GM19455 (cell line): ENCODE data around the gene CNTN4.
A peak's percentile ranks its signal among the peaks of the same experiment; 100 is the strongest.

ENCODE experiments used
- ATAC-seq: cut with Tn5 transposase; IDR thresholded peaks from one replicate; pipeline ENCODE4 v1.9.1; 2021; ENCODE audit not compliant: unreplicated experiment

Gene CNTN4

DNA sequence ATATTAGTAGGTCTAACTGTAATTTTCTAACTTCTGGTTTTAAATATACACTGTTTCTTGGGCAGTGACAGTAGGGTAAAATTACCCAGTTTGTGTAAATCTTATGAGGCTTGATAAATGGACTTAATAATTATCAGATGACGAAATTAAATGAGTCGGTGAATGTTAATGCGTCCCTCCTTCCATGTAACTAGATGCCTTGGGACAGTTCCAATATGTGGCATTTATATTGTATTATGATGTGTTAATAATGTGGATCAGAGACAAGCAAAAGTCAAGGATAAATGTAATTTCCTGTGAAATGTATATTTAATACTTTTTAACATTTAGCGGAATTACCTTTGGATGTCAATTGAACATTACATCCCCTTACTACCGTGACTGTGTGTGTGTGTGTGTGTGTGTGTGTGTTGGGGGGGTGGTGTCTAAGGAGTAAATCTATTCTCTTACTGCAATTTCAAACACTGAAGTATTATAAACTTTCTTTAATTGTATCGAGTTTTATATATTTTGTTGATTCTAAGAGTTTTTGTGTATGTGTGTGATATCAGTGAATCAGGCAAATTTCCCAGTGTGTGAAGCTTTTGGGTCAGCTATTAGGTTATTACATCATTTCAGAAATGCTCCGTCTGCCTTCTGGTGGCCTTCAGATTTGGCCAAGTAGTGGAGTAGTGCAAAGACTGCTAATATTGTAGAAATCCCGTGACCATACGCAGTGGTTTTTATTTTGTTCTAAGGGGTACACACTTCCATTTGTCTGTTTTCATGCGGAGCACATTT, 50.1 kb downstream of the CNTN4 start:
- no peak for ATAC-seq

DNA sequence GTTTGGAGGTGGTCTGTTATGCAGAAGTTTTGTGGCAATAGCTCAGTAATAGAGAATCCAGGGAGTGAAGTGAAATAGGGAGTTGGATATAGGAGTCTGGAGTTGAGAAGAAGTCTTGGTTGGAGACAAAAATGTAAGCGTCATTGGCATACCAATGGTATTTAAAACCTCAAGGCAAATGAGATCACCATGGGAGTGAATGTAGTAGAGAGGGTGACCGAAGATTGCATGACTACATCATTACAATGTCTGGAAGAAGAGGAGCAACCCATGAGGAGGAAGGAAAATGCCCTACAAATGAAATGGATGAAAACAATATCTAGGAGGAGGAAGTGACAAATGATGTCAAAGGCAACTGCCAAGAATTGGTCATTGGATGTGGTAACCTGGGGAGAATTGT, 54.4 kb downstream of the CNTN4 start:
- no peak for ATAC-seq

DNA sequence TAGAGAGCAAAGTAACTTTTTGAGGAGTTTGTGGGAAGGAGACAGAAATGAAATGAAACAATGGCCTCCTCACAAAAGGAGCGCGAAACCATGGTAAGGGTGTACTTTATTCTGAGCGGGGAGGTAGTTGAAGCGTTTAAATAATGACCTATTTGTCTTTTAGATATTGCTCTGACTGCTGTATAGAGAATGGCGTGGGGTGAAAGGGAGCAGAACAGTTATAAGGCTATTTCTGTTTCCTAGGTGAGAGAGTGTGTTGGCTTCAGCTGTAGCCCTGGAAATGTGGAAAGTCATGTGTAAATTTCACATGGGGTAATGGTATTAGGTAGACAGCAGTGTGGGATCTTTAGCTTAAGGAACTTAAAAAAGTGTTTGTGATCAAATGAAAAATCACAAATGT, 54.9 kb downstream of the CNTN4 start:
- no peak for ATAC-seq

DNA sequence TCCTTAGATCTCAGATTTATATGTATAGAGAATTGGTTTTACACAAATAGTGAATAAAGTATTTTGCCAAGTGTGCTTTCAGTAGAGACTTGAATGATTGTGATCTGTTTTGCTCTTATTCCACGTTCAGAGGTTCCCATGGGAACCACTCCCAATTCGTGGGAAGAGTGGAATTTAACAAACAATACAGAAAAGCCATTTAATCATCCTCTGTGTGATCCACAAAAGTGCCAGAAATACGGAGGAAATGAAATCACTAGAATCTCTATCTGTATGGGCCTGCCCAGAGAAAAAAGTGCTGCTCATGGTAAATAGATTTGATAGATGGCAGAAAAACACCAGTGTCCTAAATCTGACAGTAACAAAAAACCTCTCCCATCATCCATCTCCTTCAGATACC, 56.0 kb downstream of the CNTN4 start:
- ATAC-seq, result no peak

DNA sequence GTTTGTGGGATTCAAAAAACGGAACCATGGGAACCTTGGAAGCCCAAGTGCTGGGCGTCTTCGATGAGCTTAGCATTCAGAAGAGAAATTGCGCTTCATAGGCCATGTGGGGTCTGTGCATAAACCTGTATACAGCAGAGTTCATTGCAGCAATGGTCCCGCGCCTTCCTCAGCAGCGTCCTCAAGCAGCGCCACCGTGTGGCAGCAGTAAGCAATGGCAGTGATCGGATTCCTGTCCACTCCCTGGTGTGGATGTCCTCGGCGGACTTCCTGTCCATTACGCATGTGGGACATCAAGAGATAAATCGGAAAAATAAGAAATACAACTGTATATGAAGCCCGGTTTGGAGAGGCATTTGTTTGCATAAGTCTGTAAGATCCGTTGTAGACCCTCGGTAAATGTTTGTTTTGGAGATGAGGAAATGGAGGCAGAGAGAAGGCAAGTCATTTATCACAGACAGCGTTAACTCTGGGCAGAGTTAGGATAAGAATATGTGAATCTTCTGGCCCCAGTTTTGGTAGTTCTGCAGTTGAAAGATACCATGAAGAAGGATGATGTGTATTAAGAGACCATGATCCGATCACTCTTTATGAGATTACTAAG, 57.7 kb downstream of the CNTN4 start:
- ATAC-seq, result peak; percentile 63

DNA sequence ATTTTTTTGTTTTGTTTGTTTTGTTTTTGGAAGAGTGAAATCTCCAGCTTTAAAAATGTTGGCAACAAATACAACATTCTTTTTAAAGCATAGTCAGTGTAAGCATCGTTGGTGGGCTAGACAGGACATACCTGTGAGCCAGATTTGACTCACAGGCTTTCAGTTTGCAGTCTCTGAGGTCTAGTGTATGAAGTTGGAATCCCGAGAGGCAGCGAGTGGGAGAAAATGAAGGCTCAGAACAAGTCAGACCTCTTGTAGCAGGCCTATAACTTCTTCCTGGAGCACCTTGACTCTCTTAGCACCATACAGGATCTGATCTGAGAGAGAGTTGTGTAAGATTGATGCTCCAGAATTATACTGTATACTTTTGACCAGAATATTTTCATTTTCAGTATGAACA, 60.2 kb downstream of the CNTN4 start:
- ATAC-seq, result no peak

DNA sequence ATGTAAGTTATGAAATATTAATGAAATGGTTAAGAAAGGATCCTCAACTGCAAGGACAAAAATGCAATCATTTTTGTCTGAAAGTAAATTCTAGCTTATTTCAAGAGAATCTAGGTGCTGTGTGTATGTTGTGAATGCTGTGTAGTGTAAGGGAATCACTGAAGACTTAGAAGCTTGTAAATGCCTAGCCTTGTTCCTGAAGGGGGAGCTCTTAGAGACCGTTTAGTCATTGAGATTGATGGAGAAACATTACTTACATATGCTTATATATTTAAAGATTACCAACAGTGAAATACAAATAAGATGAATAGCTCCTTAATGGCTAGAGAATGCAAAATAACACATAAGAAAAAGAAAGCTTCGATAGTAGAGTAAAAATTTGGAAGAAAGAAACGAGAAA, 67.9 kb downstream of the CNTN4 start:
- ATAC-seq, result no peak

DNA sequence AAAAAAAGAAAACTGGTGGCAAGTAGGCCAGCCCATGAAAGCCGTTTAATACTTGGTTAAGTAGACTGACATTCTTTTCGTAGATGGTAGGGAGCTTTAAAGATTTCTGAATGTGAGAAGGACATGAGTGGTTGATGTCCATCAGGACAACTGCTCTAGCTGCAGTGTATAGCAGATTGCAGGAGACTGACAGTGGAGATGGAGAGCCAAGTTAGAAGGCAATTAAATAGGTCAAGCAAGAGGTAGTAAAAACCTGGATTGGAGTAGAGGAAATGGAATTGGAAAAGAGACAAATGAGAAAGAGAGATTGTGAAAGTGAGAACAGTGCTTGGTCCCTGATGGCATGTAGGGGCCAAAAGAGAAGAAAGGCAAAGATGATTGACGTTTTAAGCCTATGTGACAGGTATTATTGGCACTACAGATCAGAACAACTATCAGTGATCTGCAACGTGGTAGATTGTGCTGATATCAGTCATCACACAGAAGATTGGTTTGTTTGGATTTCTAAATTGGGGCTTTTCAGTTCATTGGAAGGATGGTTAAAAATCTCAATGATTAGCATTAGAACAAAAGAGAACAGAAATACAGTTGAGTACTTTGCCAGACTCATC, 74.0 kb downstream of the CNTN4 start:
- no peak for ATAC-seq

DNA sequence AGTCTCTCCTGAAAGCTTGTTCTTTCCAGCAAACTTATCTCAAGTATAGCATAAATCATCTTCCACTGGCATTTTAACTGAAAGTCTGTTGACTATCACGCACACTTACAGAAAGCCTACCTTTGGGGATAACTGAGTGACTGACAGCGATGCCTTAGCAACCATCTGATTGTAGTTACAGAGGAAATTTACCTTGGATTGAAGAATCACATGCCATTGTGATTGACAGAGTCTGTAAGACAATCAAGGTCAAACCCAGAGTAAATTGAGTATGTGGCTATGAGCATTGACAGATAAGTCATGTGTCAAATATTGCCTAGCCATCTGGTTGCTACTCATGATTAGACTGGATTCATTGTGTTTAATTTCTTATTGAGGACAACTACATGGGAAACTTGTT, 82.0 kb downstream of the CNTN4 start:
- ATAC-seq, result no peak

DNA sequence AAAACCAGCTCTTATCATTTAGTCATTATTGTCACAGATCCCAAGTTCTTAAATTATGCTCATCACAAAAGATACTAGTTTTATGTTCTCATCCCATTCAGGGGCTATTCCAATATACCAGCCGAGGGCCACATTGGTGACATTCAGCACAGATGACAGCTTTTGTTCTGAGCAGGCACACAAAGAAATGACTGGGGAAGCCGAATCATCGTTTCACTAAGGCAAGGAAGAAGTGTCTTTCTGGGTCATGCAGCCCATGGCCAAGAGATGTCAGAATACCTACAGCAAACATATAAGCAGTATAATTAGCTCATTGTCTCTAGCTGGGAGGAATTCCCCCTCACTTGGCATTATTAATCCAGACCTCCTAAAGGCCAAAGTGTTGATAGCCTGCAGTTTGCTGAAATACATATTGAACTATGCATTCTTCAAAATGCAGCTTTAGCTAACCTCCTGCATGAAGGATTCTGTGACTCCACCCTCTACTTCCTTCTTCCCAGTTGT, 100.2 kb downstream of the CNTN4 start:
- no peak for ATAC-seq

DNA sequence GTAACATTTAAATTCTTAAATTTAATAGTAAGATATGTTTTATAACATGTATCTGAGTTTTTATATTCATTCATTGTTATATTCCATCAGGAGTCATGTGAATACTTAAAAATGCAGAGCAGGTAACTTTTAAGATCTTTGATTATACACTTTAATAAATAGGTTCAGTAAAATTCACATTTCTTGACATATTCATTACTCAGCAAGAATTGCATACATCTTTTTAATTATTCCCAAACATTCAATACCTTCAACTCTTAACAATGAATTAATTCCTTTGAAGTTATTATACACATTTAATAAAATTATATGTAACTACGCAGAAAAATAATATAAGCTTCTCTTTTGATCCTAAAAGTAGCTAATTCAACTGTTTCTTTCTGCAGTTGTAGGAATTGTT, 105.4 kb downstream of the CNTN4 start:
- ATAC-seq, result no peak

DNA sequence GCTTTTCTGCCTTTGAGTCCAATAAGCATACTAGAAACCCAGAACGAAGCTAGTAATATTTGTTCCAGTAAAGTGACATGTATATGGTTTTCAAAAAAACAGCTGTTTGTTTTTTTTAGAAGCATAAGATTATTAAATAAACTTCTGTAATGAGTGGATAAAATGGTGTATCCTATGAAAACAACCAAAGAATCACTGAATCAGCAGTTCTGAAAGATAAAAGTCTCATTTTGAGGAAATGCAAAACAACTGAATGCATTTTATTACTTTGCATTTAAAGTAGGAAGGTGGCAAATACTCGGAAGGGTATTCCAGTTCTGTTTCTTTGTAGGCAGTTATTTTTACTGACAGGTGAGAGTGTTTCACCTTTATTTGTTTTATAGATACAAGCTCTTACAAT, 107.0 kb downstream of the CNTN4 start:
- no peak for ATAC-seq

DNA sequence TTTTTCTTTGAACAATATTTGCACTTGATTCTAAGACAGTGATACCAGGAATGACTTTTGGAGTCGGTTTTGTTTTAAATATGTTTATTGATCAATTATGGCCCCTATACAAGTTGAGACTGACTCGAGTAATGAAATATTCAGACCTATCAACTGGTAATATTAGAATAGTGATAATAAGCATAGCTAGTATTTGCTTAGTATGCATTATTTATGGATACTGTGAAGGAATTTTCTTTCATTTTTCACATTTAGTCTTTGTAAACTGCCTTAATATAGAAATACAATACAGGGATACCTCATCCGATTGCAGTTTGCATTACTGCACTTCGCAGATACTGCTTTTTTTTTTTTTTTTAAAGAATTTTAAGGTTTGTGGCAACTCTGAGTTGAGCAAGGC, 107.9 kb downstream of the CNTN4 start:
- no peak for ATAC-seq

DNA sequence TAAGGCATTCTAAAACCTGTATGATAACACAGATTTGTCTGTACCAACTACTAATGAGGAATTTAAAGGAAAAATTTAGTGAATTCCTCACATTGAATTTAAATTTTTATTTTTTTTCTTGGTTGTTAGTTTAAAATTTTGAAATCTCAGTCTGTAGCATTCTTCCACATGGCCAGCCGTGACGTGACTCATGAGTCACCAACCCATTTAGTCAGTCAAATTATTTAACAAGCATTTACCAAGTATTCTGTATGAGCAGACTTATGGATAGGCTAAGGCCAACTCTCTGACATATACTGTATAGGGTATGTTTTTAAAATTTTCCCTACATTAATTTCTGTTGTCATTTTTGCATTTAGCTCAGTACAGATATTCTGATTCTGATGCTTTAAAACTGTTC, 112.9 kb downstream of the CNTN4 start:
- no peak for ATAC-seq

DNA sequence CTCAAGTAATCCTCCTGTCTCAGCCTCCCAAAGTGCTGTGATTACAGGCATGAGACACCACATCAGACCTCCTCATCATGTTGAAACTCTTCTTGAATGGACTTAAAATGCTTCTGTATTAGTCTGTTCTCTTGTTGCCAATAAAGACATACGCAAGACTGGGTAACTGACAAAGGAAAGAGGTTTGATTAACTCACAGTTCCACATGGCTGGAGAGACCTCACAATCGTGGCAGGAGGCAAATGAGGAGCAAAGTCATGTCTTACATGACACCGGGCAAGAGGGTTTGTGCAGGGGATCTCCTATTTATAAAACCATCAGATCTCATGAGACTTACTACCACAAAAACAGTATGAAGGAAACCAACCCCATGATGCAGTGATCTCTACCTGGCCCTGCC, 113.5 kb downstream of the CNTN4 start:
- no peak for ATAC-seq

DNA sequence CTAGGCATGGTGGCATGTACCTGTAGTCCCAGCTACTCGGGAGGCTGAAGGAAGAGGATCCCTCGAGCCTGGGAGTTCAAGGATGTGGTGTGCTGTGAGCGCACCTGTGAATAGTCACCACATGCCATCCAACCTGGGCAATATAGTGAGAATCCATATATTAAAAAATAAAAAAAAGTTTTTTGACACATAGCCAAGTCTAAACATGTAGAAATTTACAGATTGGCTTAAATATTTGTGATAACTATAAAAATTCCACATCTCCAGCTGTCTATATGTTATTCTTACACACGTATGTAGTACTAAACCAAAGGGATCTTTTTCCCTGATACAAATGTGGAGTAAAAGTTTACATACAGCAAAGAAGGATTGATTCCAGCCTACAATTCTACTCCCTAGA, 119.7 kb downstream of the CNTN4 start:
- ATAC-seq, result no peak

DNA sequence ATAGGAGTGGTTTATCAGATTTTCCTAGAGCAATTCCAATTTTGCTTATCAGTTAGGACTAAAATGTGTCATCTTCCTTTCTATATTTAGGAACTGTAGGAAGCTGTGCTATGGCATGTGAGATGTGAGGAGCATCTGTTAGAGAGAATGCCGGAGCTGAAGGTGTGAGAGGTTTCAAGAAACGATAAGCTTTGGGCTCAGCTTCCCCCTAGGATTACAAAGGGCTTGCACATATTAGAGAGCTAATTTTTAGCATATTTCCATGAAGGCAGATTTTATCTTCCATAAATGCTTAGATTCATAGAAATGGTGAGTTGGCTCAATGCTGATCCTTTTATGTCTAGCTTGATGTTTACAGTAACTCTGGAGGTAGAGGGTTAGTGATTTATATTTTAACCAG, 120.2 kb downstream of the CNTN4 start:
- ATAC-seq, result no peak

DNA sequence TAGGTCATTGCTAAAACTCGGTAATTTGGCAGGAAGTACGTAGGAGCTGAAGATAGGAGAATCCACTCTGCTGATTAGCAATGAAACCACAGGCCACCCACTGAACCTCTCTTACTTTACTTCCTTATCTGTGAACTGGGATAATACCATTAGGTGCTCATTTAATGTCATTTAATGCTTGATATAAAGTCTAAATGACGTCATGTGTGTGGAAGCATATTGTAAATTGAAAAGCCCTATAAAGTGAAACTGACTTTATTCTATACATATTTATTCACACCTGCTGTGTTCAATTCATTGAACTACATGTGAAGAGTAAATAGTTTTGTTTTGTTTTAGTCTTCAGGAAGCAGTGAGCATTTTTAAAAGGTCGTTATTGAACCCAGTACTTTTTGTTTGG, 137.5 kb downstream of the CNTN4 start:
- no peak for ATAC-seq

DNA sequence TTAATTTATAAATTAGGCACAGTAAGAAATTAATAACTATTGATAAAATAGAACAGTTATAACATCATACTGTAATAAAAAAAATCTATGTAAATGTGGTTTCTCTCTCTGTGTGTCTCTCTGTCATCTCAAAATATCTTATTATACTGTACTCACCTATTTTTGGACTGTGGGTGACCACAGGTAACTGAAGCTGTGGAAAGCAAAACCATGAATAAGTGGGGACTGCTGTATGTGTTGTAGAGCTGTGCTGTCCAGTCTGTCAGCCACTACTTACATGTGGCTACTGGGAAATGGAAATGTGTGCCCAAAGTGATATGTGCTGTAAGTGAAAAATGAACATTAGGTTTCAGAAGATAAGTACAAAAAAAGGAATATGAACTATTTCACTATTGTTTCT, 145.5 kb downstream of the CNTN4 start:
- ATAC-seq, result no peak

DNA sequence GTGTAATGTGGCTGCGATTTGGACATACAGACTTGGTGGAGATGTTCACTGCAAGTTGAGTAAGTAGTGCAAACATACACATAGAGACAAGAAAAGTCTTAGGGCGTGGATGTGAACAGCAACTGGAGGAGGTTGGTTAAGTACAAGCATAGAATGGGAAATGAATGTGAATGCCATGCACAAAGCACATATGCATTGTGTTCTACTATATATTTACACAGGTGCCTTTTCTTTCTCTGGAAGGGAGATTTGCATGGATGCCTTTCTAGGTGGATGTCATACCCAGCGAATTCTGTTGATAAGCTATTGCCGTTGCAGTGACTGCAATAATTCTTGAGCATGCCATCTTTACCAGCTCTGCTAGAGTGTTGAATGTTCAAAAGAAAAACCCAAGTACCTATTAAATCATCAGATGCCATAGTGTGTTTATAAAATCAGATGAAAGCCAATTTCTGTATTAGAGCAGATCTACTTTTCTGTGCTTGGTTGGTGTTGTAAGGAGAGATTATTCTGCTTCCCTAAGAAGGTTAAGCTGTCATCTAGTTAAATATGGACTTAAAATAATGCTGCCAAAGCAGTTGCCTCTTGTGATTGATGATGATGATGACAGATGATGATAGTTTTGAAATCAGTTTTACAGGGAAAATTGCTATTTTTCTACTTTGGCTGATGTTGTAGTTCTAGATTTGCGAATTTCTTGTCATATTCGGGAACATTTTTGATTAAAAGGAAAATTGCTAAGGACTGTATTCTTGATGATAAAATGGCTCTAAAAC, 148.4 kb downstream of the CNTN4 start:
- no peak for ATAC-seq

DNA sequence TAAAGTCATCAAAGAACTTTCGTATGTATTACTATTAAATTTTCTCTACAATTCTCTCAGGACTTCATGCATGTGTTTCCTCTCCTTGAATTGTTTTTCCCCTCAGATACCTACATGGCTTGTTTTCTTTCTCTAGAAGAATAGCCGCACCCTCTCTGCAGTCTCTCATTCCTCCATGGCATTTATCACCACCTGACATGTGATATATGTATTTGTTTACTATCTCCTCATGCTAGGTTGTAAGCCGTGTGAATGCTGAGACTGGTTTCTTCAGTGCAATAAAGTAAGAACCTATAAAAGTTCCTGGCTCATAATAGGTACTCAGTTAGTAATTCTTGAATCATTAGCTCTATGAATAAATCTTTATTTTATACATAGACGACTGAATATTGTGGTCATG, 149.2 kb downstream of the CNTN4 start:
- ATAC-seq, result no peak

DNA sequence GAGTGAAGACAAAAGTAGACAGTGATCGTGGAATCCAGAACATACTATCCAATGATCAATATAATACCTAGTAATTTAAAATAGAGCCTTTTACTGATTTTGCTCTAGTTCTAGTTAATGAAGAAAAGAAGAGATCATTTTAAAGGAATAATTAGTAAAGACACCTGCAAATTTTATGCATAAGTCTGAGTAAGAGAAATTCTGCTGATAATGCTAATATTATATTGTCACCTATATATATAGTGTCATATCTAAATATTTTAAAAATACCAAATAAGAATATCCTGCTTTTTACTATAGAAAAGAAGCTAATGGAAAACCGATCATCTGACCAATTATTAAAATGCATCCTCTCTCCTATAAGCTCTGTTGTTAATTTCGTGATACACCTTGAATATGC, 152.1 kb downstream of the CNTN4 start:
- no peak for ATAC-seq
